Suprapubic skin (tissue), 4 donors: Measurements from ENCODE around the gene IFI16. TPM values are rescaled to one million over a fixed set of nuclear protein-coding genes. Genes with fewer than 3 reads are reported as not detected.
"Not testable (repeated sequence)": the region's sequence is repeated elsewhere in the genome, so short reads cannot be mapped to it uniquely, and the experiment has no call there.

Source experiments
- DNase-seq, 2 donors: peaks; one replicate each; pipeline ENCODE4 v3.0.0-alpha.2; 2019; ENCODE audit warnings: low spot score in 2 of 2
- H3K27ac ChIP-seq: fragments of 200-600 bp; sonication (generic); one replicate; pipeline ENCODE4 v1.5.1; 2019
- H3K27me3 ChIP-seq: fragments of 200-600 bp; sonication (generic); one replicate; pipeline ENCODE4 v1.5.1; 2019
- H3K36me3 ChIP-seq: fragments of 200-600 bp; sonication (generic); one replicate; pipeline ENCODE4 v1.5.1; 2019
- H3K4me1 ChIP-seq: fragments of 200-600 bp; sonication (generic); one replicate; pipeline ENCODE4 v1.5.1; 2019
- H3K4me3 ChIP-seq: fragments of 200-600 bp; sonication (generic); one replicate; pipeline ENCODE4 v1.5.1; 2019; ENCODE audit warnings: mild to moderate bottlenecking
- H3K9me3 ChIP-seq: fragments of 200-600 bp; sonication (generic); one replicate; pipeline ENCODE4 v1.5.1; 2019
- CTCF ChIP-seq, 2 donors: fragments of 200-600 bp in 1 of 2; fragments of 450-650 bp in 1 of 2; sonication (generic) in 1 of 2; IDR thresholded peaks; one replicate each; pipeline ENCODE4 v1.5.1; 2016 to 2019; ENCODE audit warnings: antibody characterized with exemption in 2 of 2, mild to moderate bottlenecking in 1 of 2, moderate library complexity in 1 of 2
- EP300 ChIP-seq: sonication (generic); formaldehyde crosslinking; IDR thresholded peaks from one replicate; pipeline ENCODE4 v1.6.1; 2017; ENCODE audit warnings: antibody characterized with exemption
- POLR2A ChIP-seq, 2 donors: fragments of 450-650 bp; IDR thresholded peaks; one replicate each; pipeline ENCODE4 v1.6.1; 2017; ENCODE audit warnings: antibody characterized with exemption in 2 of 2, mild to moderate bottlenecking in 2 of 2, moderate library complexity in 2 of 2
- POLR2AphosphoS5 ChIP-seq, 3 donors: sonication (generic); formaldehyde crosslinking; IDR thresholded peaks; one replicate each; pipeline ENCODE4 v1.6.1; 2017; ENCODE audit warnings: antibody characterized with exemption in 3 of 3
- WGBS: methylation state at CpG from one replicate; pipeline ENCODE4 v1.1.5; 2018; 5-methylcytosine and 5-hydroxymethylcytosine counted together
- total RNA-seq, 4 donors: library from RNA; depleted of rRNA; stranded (reverse); fragments of >200 nt; gene quantifications; one replicate each; pipeline ENCODE4 v1.1.0, GENCODE V29; 2016

The IFI16 gene
- total RNA-seq, 4 donors from 2014 or later, result 52.3 to 70.4 (median 66.0) TPM

- Histone ChIP-seq H3K9me3 (no peaks in the 10 kb centered on the region), H3K4me3 (peak overlapping the region; percentile 57), H3K4me1 (peaks cover 34% of the 10 kb centered on the region), H3K27ac (peak overlapping the region; percentile 96), H3K27me3 (no peaks in the 10 kb centered on the region), H3K36me3 (no peaks in the 10 kb centered on the region)
- DNase-seq, result no peak
- 7% methylated on average over 13 of the region's 13 CpGs for WGBS
- peak in 1 of 2 donors; percentile 22 for TF ChIP-seq POLR2A (IDR thresholded peaks at IDR 0.05)
- TF ChIP-seq POLR2AphosphoS5 (IDR thresholded peaks at IDR 0.05), result no peak
- TF ChIP-seq CTCF (IDR thresholded peaks at IDR 0.05), result peak; percentile 79 to 92
- TF ChIP-seq EP300, result no peak
Observed at GRCh38 chr1:158998781-158999161, 10.9 kb upstream of the IFI16 start.

GRCh38 chr1:158999316-159000069 is 10.2 kb upstream of the IFI16 start:
- Histone ChIP-seq H3K9me3 (no peaks in the 10 kb centered on the region), H3K4me1 (peaks cover 36% of the 10 kb centered on the region), H3K4me3 (peak overlapping the region; percentile 57), H3K27ac (peak overlapping the region; percentile 96), H3K36me3 (no peaks in the 10 kb centered on the region), H3K27me3 (no peaks in the 10 kb centered on the region)
- WGBS, result 10% methylated on average over 11 of the region's 11 CpGs
- TF ChIP-seq POLR2A (IDR thresholded peaks at IDR 0.05) (peak in 1 of 2 donors; percentile 89), CTCF (IDR thresholded peaks at IDR 0.05) (no peak), POLR2AphosphoS5 (IDR thresholded peaks at IDR 0.05) (peak in 2 of 3 donors; percentile 74 to 78)
- peak; percentile 93 to 94 for DNase-seq

GRCh38 chr1:159000070-159000409 is 9.7 kb upstream of the IFI16 start:
- Histone ChIP-seq H3K4me3 (peak overlapping the region; percentile 57), H3K36me3 (no peaks in the 10 kb centered on the region), H3K9me3 (no peaks in the 10 kb centered on the region), H3K27ac (peak overlapping the region; percentile 96), H3K4me1 (peaks cover 41% of the 10 kb centered on the region), H3K27me3 (no peaks in the 10 kb centered on the region)
- DNase-seq, result no peak
- 20% methylated on average over 6 of the region's 6 CpGs for WGBS
- TF ChIP-seq POLR2AphosphoS5 (IDR thresholded peaks at IDR 0.05), result no peak

- WGBS, result 0% methylated on average over 1 of the region's 1 CpG
- Histone ChIP-seq H3K9me3 (no peaks in the 10 kb centered on the region), H3K36me3 (no peaks in the 10 kb centered on the region), H3K27me3 (no peaks in the 10 kb centered on the region), H3K4me1 (peaks cover 46% of the 10 kb centered on the region), H3K27ac (peak overlapping the region; percentile 96), H3K4me3 (peak overlapping the region; percentile 57)
- TF ChIP-seq POLR2A (IDR thresholded peaks at IDR 0.05) (no peak), POLR2AphosphoS5 (IDR thresholded peaks at IDR 0.05) (peak in 2 of 3 donors; percentile 29 to 63)
- peak; percentile 92 to 95 for DNase-seq
Observed at GRCh38 chr1:159000625-159001024, 9.1 kb upstream of the IFI16 start.

- no peaks in the 10 kb centered on the region for H3K36me3 ChIP-seq
- H3K9me3 ChIP-seq, result no peaks in the 10 kb centered on the region
- no peak overlapping the region for H3K4me3 ChIP-seq
- peak overlapping the region; percentile 66 for H3K27ac ChIP-seq
- peaks cover 72% of the 10 kb centered on the region for H3K4me1 ChIP-seq
- no peak for TF ChIP-seq POLR2AphosphoS5 (IDR thresholded peaks at IDR 0.05)
- no peak for TF ChIP-seq EP300
- no peak for TF ChIP-seq CTCF (IDR thresholded peaks at IDR 0.05)
- TF ChIP-seq POLR2A (IDR thresholded peaks at IDR 0.05), result no peak
- DNase-seq, result no peak
- no peaks in the 10 kb centered on the region for H3K27me3 ChIP-seq
Observed at GRCh38 chr1:159005161-159005560, 4.5 kb upstream of the IFI16 start.

GRCh38 chr1:159005676-159006075 is 4.0 kb upstream of the IFI16 start:
- Histone ChIP-seq H3K9me3 (no peaks in the 10 kb centered on the region), H3K36me3 (no peaks in the 10 kb centered on the region), H3K4me3 (no peak overlapping the region), H3K4me1 (peaks cover 67% of the 10 kb centered on the region), H3K27ac (peak overlapping the region; percentile 66), H3K27me3 (no peaks in the 10 kb centered on the region)
- no peak for TF ChIP-seq POLR2A (IDR thresholded peaks at IDR 0.05)
- no peak for TF ChIP-seq POLR2AphosphoS5 (IDR thresholded peaks at IDR 0.05)
- TF ChIP-seq EP300, result no peak
- TF ChIP-seq CTCF (IDR thresholded peaks at IDR 0.05), result no peak
- 42% methylated on average over 6 of the region's 6 CpGs for WGBS
- no peak for DNase-seq

GRCh38 chr1:159006210-159006807 is 3.4 kb upstream of the IFI16 start:
- 79% methylated on average over 11 of the region's 11 CpGs for WGBS
- H3K27me3 ChIP-seq, H3K4me3 ChIP-seq, H3K9me3 ChIP-seq, H3K36me3 ChIP-seq, DNase-seq: not testable (repeated sequence)
- Histone ChIP-seq H3K27ac (peak overlapping the region; percentile 66), H3K4me1 (peaks cover 60% of the 10 kb centered on the region)
